HG02798 (cell line): ENCODE data around the gene ZMYND10.

ENCODE experiments used
- ATAC-seq: cut with Tn5 transposase; IDR thresholded peaks from one replicate; pipeline ENCODE4 v1.9.1; 2021; ENCODE audit warnings: mild to moderate bottlenecking; ENCODE audit not compliant: unreplicated experiment, poor library complexity

ZMYND10 gene

DNA sequence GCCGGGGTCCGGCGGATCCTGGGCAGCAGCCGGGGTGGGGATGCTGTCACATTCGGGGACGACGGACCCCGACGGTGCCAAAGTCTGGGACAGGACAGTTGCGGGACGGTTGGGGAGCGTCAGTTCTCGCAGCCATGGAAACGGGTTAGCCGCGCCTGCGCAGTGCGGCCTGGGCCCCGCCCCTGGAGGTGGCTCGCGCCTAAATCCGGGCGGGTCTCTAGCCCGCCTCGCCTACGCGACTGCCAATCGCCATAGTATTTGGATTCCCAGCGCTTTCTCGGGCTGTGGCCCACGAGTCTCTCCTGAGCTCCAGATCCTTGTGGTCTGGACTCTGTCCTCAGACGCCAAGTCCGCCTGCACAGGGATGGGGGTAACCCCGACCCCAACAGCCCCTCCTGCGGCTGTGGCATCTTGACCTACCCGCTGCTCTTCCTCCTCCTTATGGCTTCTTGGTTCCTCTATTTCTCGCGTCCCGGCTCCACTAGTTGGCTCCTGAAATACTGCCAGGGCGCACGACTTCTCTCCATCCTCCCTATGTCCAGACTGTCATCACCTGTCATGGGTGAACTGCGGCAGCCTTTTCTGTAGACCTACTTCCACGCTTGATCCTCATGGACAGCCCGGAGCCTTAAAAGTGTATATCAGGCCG, at the start of gene ZMYND10:
Gene ZMYND10 (minus strand): TSS at position 147 of the 649 bp plus-strand sequence. CDS start 153 bp downstream, outside the sequence.
- no peak for ATAC-seq

DNA sequence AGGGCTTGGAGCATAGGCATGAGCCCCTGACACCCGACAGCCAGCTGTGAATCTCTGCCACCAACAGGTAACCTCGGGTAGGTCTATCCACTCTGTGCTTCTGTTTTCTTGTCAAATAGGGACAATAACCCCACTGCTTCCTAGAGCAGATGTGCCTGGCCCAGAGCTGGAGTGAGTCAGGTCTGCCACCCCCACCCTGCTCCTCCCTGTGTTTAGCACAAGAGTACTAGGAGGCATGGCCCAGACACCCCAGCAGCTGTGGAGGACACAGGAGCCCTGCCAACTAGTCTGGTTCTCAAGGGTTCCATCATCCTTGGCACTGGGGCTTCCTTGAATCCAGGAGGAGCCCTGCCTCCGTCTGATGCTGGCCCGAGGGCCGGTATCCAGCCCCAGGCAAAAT, 47.5 kb upstream of the ZMYND10 start:
- ATAC-seq = no peak

DNA sequence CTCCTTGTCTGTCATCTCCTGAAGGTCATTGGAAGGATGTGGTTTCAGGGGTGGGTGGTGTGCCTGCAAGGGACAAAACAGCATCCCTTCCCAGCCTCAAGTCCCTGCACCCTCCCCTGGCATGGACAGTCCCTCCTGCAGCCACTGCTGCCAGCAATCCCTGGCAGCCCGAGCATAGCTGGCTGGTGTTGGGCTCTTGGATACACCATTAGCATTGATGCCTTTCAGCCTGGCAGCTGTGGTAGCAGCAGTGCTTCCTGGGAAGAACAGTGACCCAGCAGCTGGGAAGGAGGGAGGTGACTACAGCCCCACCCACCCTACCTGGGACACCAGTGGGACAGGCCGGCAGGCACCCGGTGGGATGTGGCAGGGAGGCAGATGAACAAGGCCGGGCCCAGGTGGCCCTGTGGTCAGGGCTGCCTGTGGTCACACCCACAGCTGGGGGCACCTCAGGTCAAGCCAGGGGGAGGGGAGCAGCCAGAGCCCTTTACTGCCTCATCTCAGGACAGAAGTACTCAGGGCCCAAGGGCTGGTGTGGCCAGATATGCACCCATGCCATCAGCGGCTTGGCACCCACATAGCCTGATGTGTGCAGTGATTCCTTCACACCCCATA, 46.7 kb upstream of the ZMYND10 start:
- ATAC-seq = no peak

DNA sequence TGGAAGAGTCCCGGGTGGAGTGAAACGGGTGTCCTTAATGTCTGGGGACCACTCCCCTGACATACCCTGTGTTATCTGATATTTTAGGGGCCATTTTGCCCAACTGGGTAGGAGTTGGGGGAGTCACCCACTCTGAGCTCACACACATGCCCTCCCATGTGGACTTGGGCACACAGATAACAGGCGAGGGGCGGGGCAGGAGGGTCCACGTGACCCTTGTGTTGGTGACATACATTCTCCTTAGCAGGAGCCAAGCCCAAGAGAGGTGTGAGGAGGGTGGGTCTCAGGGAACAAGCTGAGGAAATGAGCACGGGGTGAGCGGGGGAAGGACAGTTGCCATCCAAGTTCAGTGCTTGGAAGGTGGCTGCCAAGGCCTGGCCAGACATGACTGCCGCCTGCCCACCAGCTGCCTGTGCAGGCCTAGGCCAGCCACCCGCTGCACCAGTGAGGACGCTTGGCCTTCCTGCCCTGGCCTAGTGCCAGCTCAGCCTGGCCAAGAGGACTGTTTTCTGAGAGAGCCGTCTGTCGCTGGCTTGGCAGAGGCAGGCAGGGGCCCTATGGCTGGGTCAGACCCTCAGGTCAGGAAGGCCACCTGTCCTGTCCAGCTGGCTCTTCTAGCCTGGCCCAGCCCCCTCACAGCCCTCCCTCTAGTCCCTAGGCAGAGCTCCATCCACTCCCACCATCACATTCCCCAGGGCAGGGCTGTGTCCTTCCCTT, 45.1 kb upstream of the ZMYND10 start:
- ATAC-seq = no peak

DNA sequence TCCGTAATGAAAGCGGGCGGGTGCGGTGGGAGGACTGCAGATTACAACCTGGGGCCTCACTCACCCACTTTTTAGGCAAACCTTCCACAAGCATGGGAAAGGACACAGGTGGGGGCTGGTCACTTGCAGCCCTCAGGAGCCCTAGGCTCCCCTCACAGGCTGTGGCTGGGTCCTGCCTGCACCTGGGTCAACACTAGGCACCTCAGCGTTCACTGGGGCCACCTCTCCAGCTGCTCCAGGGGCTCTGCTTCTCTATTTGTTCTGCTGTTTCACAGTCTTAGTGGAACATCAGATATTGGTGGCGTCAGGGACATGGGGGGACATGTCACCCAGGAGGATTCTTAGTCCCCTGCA, 43.9 kb upstream of the ZMYND10 start:
- no peak for ATAC-seq

DNA sequence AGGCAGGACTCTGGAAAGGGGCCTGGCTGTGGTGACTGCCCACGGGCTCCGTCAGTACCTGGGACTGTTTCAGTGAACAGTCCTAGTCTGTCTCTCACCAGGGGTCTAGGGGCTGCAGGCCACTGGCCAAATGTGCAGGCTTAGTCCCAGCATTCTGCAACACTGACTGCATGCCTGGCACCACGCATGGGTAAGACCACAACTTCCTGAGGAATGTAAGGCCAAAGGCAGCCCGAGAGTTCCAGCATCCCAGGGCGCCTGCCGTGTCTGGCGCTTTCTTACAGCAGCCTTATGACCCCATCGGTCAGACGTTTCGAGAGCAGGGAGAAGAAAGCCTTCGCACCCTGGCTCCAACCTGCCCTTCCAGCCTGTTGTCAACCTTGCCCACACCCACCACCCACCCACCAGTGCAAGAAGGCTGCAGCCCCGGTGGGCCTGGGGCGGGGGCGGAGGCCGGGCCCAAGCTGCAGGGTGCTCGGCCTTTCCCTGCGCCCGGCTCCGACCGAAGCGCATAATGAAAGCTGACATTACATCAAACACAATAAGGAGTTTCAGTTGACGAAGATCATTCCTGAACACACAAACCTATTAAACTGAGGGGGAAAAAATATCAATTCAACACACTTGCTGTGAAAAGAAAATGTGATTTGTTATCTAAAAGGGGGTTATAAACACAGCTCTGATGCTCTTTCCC, 43.3 kb upstream of the ZMYND10 start:
- no peak for ATAC-seq

DNA sequence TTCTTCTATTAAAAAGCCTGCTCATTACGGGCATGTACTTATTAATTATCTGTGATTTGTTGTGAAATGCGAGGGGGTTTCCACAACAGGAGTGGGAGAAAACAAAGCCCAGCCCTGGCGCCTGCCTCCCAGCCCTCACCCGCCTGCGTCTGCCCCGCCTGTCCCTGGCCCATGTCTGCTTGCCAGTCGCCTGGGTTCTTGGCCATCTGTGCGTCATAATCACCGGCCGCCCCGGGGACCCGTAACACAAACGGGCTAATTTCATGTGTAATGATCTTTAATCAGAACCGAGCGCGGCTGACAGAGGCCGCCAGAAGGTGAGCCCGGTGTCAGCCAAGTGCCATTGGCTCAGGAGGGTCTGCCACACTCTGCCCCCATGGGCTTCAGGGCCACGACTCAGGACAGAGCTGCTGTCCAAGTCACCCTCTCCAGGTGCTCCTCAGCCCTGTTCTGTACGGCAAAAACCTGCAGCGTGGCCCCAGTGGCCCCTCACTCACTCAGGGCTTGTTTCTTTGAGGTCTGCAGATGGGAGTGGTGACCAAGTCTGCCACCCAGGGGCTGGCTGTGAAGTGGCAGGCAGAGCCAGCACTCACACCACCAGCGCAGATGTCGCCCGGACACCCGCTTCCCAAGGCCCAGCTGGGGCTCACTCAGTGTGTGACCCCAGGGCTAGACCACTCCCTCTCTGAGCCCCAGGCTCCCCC, 42.6 kb upstream of the ZMYND10 start:
- ATAC-seq = no peak

DNA sequence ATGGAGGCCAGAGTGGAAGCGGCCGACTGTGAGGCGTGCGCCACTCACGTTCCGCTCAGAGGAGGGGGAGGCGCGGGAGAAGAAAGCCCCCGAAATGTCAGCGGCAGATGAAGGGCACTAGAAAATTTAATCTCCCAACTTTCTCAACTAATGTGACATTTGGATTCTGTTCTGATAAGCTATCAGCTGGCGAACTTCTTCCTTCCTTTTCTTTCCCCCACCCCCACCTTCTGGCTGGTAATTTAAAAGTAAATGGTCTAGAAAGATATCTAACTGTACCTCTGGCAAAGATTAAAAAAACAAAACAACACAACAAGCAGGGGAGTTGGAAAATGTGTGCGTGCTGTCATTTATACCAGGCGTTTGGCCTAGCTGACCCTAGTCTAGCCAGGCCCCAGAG, 40.2 kb upstream of the ZMYND10 start:
- no peak for ATAC-seq

DNA sequence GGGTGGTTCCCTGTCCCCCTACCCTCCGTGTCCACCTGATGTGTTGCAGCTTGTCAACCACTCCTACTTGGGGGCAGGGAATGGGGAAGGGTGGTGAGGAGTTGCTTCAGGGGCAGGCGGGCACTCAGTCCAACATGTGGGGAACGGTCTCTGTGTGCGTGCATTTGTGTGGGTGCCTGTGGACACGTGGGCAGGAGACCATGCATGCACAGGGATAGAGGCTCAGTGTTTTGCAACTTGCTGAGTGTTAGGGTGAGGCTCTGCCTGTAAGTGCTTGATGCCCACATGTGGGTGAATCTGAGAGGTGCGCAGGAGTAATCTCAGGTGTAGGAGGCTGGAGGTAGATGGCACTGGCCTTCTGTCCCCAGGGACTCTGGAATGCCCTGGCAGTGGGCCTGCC, 38.2 kb upstream of the ZMYND10 start:
- no peak for ATAC-seq

DNA sequence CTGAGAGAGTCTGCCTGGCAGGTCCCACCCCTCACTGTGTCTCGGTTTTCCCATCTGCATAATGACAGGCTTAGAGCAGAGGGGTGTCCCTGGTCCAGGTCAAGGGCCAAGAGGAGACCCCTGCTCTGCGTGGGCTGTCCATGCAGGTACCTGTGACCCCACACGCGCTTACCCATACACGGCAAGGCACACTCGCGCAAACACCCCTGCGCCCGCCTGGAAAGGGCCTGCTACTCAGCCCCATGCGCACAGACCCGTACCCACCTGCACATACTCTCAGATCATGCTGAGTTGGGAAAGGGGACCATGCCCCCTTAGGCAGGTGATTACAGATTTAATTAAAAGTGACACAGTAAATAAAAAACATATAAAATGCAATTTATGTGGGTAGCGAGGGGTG, 37.2 kb upstream of the ZMYND10 start:
- ATAC-seq = no peak

DNA sequence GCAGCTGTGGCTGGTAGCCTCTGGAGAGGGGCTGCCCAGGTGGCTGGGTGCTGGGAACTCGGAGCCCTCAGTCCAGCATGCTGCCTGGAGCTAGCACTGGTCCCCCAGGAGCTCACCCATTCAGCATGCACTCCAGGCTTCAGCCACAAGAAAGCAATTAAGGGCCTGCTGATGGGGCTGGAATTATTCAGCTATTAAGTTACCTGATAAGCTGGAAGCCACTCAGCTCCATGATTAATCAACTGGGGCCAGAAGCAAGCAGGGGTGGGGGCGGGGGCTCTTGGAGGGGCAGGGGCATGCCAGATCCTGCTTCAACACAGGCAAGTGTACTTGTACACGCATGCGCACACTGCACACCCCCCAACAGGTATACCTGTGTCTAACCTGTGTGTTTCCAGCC, 35.9 kb upstream of the ZMYND10 start:
- no peak for ATAC-seq

DNA sequence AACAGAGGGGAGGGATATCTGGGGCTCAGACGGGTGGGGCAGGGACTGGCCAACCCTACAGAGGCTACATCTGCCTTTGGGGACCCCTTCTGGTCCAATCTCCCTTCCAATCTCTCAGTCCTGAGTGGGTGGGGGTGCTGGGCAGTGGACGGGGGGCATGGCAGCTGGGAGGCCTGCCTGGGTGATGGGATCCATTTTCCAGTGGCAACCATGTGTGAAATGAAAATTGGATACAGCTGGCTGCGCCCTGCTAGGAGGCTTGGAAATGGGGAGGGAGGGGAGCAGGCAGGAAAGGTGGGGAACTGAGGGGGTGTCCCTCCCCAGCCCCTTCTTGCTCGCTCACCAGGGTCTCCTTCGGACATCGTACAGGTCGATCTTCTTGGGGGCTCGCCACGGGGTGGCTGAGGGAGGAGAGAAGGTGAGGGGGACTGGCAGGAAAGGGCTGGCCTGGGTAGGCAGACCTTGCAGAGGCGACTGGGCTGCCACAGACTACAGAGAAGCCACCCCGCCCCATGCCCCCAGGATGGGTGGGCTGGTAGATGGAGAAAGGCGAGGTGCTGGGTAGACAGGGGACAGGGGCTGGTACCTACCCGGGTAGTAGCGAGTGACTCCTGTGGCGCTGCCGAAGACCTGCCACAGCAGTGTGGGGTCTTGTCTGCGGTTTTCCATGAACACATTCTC, 35.0 kb upstream of the ZMYND10 start:
- no peak for ATAC-seq

DNA sequence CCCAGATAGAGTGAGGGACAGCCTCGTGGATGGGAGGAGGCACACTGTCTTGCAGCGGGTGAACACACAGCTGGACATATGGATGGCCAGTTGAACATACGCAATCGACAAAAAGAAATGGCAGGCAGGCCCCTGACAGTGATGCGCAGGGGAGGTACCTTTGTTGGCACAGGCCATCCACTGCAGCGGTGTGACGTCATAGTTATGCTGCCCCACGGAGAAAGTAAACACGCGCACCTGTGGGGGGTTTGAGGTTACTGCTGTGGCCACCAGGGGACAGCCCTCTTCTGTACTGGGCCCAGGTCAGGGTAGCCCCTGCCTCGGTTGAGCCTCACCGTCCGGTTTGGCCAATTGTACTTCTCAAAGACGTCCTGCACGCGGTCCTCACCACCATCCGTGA, 33.2 kb upstream of the ZMYND10 start:
- ATAC-seq = no peak

DNA sequence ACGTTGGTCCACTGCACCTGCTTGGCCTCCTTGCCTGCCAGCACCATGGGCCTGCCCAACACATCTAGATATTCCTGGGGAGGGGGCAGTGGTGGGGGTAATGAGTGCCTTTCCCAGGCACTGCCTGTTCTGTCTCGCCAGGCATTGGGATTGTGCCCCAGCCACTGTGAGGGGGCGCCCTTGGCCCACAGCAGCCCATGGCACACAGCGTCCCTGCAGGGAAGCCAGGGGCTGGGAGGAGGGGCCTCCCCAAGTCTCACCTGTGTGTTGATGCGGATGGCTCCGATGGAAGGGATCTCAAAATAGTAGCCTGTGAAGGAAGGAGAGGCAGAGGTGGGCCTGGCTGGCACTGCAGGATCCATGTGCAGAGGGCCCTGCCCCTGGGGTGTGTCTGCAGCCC, 32.5 kb upstream of the ZMYND10 start:
- no peak for ATAC-seq

DNA sequence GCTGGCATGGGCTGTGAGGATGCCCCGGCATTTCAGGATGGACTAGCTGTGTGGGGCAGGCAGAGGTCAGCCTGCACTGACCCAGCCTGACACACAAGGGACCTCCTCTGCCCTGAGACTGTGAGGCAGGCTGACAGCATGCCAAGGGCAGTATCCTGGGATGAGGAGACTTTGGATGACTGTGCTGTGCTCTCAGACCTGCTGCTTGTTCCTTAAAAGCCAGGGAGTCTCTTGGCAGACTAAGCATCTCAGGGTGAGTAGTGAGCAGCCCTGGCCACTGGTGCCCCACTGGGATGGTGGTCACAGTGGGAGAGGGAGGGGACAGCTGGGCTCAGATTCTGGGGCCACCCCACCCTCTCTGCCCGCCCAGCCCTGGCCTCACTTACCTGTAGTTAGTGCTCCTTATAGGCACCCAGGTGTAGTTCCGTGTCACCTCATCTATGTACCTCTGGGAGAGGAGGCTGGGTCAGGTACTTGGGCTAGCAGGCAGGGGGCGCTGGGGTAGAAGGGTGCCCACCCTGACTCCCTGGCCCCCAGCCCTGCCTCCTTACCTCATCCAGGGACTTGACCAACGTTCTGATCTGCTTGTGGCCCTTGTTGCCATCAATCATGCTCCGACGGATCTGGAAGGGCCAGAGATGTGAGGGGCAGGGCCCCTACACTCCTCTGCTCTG, 29.9 kb upstream of the ZMYND10 start:
- no peak for ATAC-seq

DNA sequence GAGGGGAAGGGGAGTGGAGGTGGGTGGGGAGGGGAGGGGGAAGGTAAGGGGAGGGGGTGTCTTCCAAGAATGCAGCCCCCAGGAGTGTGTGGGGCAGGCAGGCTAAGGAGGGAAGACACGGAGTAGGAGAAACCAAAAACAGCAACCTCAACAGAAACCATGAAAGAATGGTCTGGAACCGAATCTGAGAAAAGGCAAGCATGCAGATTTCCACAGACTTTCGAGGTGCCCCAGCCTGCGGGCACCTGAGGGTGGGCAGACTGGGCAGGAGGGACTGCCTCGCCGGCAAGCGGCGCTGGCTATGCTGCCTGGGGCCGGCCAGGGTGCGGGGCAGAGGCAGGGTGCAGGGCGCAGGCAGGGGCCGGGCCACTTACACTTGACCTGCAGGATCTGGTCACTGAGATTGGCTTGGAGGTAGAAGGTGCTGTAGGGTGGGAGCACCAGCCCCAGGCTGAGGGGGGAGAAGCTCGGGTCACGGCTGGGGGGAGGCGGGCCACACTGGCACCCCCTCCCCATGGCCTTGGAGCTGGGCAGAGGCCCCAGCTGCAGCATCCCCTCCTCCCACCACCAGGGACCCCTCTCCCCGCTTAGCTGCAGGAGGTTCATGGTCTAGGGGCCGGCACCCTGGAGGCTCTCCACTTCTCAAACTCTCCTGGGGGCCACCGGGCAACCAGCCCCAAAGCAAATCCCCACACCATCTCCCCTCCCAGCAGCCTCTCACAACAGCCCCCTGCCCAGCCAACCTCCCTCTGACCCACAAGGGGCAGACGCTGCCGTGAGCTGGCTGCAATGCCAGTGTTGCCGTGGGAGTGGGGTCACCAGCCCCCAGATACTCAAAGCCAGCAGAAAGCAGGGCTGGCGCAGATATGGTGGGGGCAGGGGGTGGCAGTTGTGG, 29.1 kb upstream of the ZMYND10 start:
- ATAC-seq = no peak

DNA sequence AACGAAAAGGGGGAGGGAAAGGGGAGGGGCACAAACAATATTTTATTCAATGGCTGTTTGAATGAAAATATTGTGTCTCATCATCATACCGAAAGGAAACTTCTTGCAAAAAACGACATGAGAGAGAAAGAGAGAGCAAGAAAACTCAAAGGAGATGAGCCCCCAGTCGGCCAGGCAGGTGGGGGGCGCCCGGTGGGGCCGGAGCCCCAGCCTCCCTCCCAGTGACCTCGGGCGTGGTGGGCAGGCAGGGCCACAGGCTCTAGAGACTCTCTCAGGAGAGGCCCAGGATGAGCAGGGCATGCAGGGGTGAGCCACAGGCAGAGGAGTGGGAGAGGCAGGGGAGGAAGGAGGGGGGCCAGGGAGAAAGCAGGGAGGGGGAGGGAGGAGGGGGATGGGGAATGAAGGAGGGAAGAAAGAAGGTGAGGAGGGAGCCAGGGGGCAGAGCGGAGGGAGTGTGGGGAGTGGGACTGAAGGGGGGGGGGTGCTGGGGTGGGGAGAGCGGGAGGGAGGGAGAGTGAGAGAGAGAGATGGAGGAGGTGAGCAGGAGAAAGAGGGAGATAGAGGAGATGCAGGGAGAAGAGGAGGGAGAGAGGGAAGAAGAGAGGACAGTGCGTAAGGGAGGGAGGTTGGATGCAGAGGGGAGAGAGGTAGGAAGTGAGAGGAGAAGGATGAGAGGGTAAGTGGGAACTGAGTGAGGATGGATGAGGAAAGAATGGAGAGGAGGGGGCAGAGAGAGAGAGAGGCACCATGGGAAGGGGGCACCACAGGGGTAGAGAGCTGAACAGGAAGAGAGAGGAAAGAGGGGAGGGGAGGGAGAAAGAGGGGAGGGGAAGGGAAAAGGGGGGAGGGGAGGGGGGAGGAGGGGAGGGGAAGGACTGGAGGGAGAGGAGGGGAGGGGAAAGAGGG, 27.9 kb upstream of the ZMYND10 start:
- no peak for ATAC-seq

DNA sequence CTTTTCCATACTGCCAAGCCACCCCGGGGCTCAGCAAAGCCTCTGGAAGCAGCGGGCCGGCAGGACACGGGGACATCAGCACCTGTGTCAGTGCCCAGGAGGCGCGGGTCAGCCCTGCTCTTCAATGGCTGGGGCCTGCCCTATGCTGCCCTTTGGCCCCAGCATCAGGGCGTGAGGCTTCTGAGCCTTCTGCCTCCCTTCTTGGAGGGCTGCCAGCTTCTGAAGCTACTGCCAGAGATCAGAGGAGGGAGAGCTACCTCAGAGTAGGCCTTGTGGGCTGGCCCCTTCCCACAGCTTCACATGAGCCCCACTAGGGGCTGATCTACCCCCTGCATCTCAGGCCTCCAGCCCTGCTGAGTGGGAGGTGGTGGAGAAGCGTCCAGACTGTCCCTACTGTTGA, 26.8 kb upstream of the ZMYND10 start:
- ATAC-seq = no peak
